T-cell (primary cell): ENCODE data around the gene NUDT3. TPM values are rescaled to one million over a fixed set of nuclear protein-coding genes. Genes with fewer than 3 reads are reported as not detected.
A peak's percentile ranks its signal among the peaks of the same experiment; 100 is the strongest.

ENCODE experiments used
- ATAC-seq, 4 experiments: fragments of 200-7000 bp in 3 of 4; fragments of 150-1000 bp in 1 of 4; cut with Tn5 transposase; replicated peaks in 1 of 4; 1 replicate in 3 of 4; 2 replicates in 1 of 4; pipeline ENCODE4 v1.10.0; 2021; ENCODE audit warnings: moderate library complexity in 3 of 4, mild to moderate bottlenecking in 2 of 4, moderate number of reproducible peaks in 1 of 4
- CTCF ChIA-PET, 2 donors: fragments of 300-600 bp; sonication (Branson Sonifier 250); formaldehyde crosslinking; loops; one replicate each; lab custom pipeline; 2022; ENCODE audit warnings: antibody characterized with exemption in 2 of 2; lab: Charles Lee
- POLR2A ChIA-PET, 2 donors: fragments of 300-600 bp; sonication (Branson Sonifier 250); formaldehyde crosslinking; loops; one replicate each; lab custom pipeline; 2022; ENCODE audit warnings: antibody characterized with exemption in 2 of 2; lab: Charles Lee
- DNase-seq, 35 experiments: peaks; one replicate each; pipeline versions ENCODE4 v3.0.0 to v3.0.0-alpha.2; 2013 to 2023
- H3K27ac ChIP-seq: one replicate; pipeline ENCODE4 v1.5.1; 2013; ENCODE audit warnings: low read length
- H3K27me3 ChIP-seq, 2 experiments: replicated peaks in 1 of 2; 1 replicate in 1 of 2; 2 replicates in 1 of 2; pipeline versions ENCODE4 v1.6.1 to v1.7.0; 2013; ENCODE audit warnings: low read length in 1 of 2, mixed read lengths in 1 of 2; ENCODE audit not compliant: control insufficient read depth in 2 of 2, insufficient read depth in 2 of 2; ENCODE audit errors: extremely low read depth in 1 of 2
- H3K36me3 ChIP-seq, 2 donors: 1 replicate in 1 of 2; 2 replicates in 1 of 2; pipeline versions ENCODE4 v1.6.1 to v1.7.0; 2013; ENCODE audit warnings: low read length in 1 of 2; ENCODE audit not compliant: control insufficient read depth in 2 of 2, insufficient read depth in 1 of 2; ENCODE audit errors: extremely low read depth in 1 of 2
- H3K4me1 ChIP-seq, 2 experiments: 1 replicate in 1 of 2; 2 replicates in 1 of 2; pipeline versions ENCODE4 v1.6.1 to v1.7.0; 2013; ENCODE audit warnings: low read length in 2 of 2, mixed read lengths in 1 of 2; ENCODE audit not compliant: insufficient read depth in 2 of 2, control insufficient read depth in 1 of 2; ENCODE audit errors: extremely low read depth in 1 of 2
- H3K4me3 ChIP-seq, 2 donors: 1 replicate in 1 of 2; 2 replicates in 1 of 2; pipeline versions ENCODE4 v1.5.1 to v1.7.0; 2013; ENCODE audit warnings: mild to moderate bottlenecking in 2 of 2, low read length in 1 of 2, moderate library complexity in 1 of 2; ENCODE audit not compliant: control insufficient read depth in 1 of 2; ENCODE audit errors: extremely low read depth in 1 of 2
- H3K9me3 ChIP-seq: 2 replicates; pipeline ENCODE4 v1.7.0; 2013
- H3K27ac Mint-ChIP-seq, 2 donors: one replicate each; pipeline ENCODE4 v1.8.0; 2020 to 2021; ENCODE audit warnings: mild to moderate bottlenecking in 2 of 2, mixed read lengths in 2 of 2
- H3K27me3 Mint-ChIP-seq, 2 donors: one replicate each; pipeline ENCODE4 v1.8.0; 2021 to 2022; ENCODE audit warnings: mixed read lengths in 2 of 2
- H3K36me3 Mint-ChIP-seq: one replicate; pipeline ENCODE4 v1.8.0; 2021; ENCODE audit warnings: mixed read lengths
- H3K4me1 Mint-ChIP-seq, 3 donors: one replicate each; pipeline ENCODE4 v1.8.0; 2020 to 2022; ENCODE audit warnings: mixed read lengths in 3 of 3, mild to moderate bottlenecking in 1 of 3
- H3K4me3 Mint-ChIP-seq, 3 donors: one replicate each; pipeline ENCODE4 v1.8.0; 2020 to 2022; ENCODE audit warnings: mild to moderate bottlenecking in 3 of 3, mixed read lengths in 3 of 3, moderate library complexity in 3 of 3
- H3K9me3 Mint-ChIP-seq, 3 donors: one replicate each; pipeline ENCODE4 v1.8.0; 2020 to 2022; ENCODE audit warnings: mixed read lengths in 3 of 3
- WGBS: methylation state at CpG from one replicate; pipeline ENCODE4 v1.1.5; 2013; ENCODE audit warnings: missing lambda C conversion rate; ENCODE audit not compliant: insufficient coverage; 5-methylcytosine and 5-hydroxymethylcytosine counted together
- total RNA-seq, 35 experiments: library from RNA in 6 of 35; stranded (reverse) in 6 of 35; fragments of 120-200 nt in 1 of 35; gene quantifications; one replicate each; pipeline versions ENCODE4 v1.2.1 to v1.2.4 and lab custom pipeline; 2013 to 2026

The NUDT3 gene
- total RNA-seq, 5 donors from 2014 or later (not counting 1 experiment from before 2014, with no cell fraction given): 23.5 to 31.0 (median 28.9) TPM

DNA sequence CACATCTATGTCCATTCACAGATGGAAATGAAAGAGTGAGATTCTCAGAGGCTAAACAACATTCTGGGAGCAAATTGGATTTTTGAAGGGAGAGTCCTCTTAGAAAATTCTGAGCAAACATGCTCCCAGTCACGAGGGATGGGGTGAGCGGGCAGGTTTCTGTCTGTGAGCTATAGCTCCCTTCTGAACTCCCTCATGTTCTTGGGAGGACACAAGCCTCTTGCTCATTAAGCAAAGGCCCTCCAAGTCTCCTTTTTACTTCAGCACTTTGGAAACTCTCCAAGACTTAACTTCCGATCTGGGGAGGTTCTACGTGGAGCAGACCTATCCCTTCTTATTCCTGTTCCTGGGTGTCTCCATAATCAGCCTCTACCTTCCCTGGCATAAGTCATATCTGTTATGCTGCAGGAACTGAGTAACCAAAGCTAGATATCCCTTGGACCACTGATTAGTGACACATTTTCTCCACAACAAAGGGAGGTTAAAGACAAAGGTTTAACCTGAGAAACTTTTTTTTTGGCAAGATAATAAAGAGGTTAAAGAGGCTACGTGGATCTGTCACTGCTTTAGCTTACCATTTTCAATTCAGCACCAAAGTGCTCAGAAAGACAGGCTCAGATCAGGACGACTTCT, 110.7 kb downstream of the NUDT3 start:
- no peaks in the 10 kb centered on the region for H3K27me3 ChIP-seq
- no peaks in the 10 kb centered on the region for H3K9me3 ChIP-seq
- peaks cover 61% of the 10 kb centered on the region for H3K36me3 Mint-ChIP-seq
- H3K27ac Mint-ChIP-seq: no peak overlapping the region
- H3K27ac ChIP-seq: no peak overlapping the region
- H3K4me3 ChIP-seq: no peak overlapping the region
- 100% methylated on average over 2 of the region's 6 CpGs for WGBS
- ChIA-PET CTCF (no interaction called here), POLR2A (no interaction called here)
- H3K27me3 Mint-ChIP-seq: no peaks in the 10 kb centered on the region
- DNase-seq: no peak
- peaks cover 0 to 4% of the 10 kb centered on the region in 2 experiments for H3K4me1 ChIP-seq
- peaks cover 8 to 22% (median 18%) of the 10 kb centered on the region in 3 donors for H3K4me1 Mint-ChIP-seq
- ATAC-seq: no peak
- no peak overlapping the region for H3K4me3 Mint-ChIP-seq
- H3K36me3 ChIP-seq: peaks cover 4 to 31% of the 10 kb centered on the region in 2 donors
- H3K9me3 Mint-ChIP-seq: no peaks in the 10 kb centered on the region

DNA sequence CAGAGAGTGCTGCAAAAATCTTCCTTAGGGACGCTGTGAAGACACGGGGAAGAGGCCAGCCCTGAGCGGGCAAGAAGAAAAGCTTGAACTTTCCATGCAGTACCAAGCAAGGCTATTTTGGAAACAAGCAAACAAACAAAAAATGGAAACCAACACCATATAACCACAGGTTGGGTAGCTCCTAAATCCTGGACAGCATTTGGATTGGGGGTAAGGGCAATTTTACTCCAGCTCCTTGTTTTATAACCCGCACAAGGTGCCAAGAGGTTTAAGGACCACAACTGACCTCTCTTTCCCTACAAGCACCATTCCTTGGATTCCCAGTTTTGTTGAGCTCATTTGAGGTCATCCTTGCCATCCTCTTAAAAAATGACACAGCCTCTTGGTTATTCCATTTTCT, 112.3 kb downstream of the NUDT3 start:
- POLR2A ChIA-PET: interaction anchor here in 1 of 2 donors (0.5 kb wide), 1 partner anchor 59 kb away, joined by 3 read pairs; no protein-coding TSS in a partner anchor
- peaks cover 4 to 24% of the 10 kb centered on the region in 2 donors for H3K36me3 ChIP-seq
- no peaks in the 10 kb centered on the region for H3K9me3 ChIP-seq
- no peak for ATAC-seq
- H3K27me3 ChIP-seq: no peaks in the 10 kb centered on the region
- H3K9me3 Mint-ChIP-seq: no peaks in the 10 kb centered on the region
- no peaks in the 10 kb centered on the region for H3K27me3 Mint-ChIP-seq
- 97% methylated on average over 4 of the region's 4 CpGs for WGBS
- H3K27ac ChIP-seq: no peak overlapping the region
- peaks cover 0 to 4% of the 10 kb centered on the region in 2 experiments for H3K4me1 ChIP-seq
- no peak overlapping the region for H3K4me3 Mint-ChIP-seq
- no peak overlapping the region for H3K4me3 ChIP-seq
- CTCF ChIA-PET: interaction anchor here in 1 of 2 donors (0.6 kb wide), 1 partner anchor 373 kb away, joined by 3 read pairs; no protein-coding TSS in a partner anchor
- DNase-seq: no peak
- H3K27ac Mint-ChIP-seq: no peak overlapping the region
- peaks cover 55% of the 10 kb centered on the region for H3K36me3 Mint-ChIP-seq
- peaks cover 5 to 20% (median 16%) of the 10 kb centered on the region in 3 donors for H3K4me1 Mint-ChIP-seq

DNA sequence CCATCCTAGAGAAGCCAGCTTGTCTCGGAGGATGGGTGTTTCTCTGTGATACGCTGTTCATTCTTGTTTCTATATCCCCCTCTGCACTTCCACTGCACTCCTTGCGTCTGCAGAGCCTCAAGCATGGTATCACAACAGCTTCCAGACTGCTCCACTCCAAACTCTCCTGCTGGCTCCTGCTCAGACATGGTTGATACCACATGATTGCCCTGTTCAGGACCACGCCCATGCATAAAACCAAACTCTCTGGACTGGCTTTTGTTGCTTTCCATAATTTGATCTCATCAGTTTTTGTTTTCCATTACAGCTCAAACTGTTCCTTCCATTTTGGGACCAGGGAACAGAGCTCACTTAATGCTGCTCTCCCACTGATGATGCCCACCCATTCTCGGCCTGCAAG, 113.6 kb downstream of the NUDT3 start:
- no peak for ATAC-seq
- Mint-ChIP-seq H3K27me3 (no peaks in the 10 kb centered on the region), H3K36me3 (peaks cover 41% of the 10 kb centered on the region), H3K4me1 (peaks cover 0 to 10% (median 9%) of the 10 kb centered on the region in 3 donors), H3K4me3 (no peak overlapping the region), H3K9me3 (no peaks in the 10 kb centered on the region), H3K27ac (no peak overlapping the region)
- no peak for DNase-seq
- 96% methylated on average over 4 of the region's 5 CpGs for WGBS
- no peaks in the 10 kb centered on the region for H3K27me3 ChIP-seq
- H3K4me3 ChIP-seq: no peak overlapping the region
- H3K9me3 ChIP-seq: no peaks in the 10 kb centered on the region
- no peaks in the 10 kb centered on the region for H3K4me1 ChIP-seq
- ChIA-PET CTCF (no interaction called here), POLR2A (no interaction called here)
- peaks cover 4 to 13% of the 10 kb centered on the region in 2 donors for H3K36me3 ChIP-seq
- H3K27ac ChIP-seq: no peak overlapping the region

DNA sequence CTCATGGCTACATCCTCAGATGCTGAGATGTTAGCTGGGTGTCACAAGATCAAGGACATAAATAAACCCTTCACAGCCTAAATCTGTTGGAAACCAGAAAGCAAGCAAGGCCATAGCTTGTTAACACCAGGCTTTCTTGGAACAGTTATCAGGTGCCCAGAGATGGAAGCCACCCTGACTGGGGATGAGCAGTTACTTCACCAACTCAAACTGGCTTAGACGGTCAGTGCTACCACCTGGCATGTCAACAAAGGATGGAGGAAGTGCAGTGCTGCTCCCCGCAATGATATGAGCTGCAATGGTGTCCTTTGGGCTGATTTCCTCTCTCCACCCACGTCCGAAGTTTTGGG, 114.7 kb downstream of the NUDT3 start:
- no peaks in the 10 kb centered on the region for H3K9me3 Mint-ChIP-seq
- H3K27ac ChIP-seq: no peak overlapping the region
- 100% methylated on average over 1 of the region's 4 CpGs for WGBS

DNA sequence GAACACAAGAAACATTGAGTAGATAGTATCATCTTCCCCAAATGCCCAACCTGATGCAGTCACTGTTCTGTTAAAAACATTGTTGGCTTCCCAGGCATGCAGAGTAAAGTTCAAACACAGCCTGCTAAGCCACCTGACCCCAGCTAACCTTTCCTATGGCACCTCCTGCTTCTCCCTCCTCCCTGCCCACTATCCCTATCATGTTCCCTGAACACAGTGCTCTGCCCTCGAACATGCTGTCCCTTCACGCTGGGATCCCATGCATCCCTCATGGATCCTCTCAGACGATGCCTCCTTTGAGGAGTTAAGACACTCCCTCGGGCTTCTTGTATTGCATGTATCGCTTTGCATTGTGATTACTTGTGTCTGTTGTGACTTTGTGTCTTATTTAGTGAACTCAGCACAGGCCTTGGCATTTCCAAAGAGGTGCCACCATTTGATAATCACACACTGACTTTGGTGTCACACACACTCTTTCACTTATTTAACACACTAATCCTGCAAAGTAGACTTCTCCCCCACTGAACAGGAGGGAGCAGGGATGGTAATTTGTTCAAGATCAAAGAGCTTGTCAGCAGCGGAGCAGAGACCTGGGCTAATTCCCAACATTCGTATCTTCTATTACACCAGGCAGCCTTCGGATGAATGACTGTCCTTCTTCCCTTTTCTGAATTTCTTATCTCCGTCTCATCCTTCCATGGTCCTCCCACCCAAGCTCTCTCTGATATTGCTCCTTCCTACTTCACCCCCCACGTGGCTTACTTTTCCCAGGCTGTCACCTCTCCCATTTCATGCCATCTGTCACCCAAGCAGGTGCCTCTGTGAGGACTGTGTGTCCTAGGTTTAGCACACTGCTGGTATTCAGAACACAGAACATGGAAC, 115.3 kb downstream of the NUDT3 start:
- Mint-ChIP-seq H3K9me3 (no peaks in the 10 kb centered on the region), H3K4me3 (no peak overlapping the region), H3K27me3 (no peaks in the 10 kb centered on the region), H3K36me3 (peaks cover 35% of the 10 kb centered on the region), H3K4me1 (peaks cover 0 to 10% (median 9%) of the 10 kb centered on the region in 3 donors), H3K27ac (peak overlapping the region in 1 of 2 donors; percentile 29)
- ChIA-PET POLR2A (no interaction called here), CTCF (no interaction called here)
- Histone ChIP-seq H3K27me3 (no peaks in the 10 kb centered on the region), H3K36me3 (peaks cover 4 to 8% of the 10 kb centered on the region in 2 donors), H3K4me1 (no peaks in the 10 kb centered on the region), H3K4me3 (no peak overlapping the region), H3K27ac (no peak overlapping the region), H3K9me3 (no peaks in the 10 kb centered on the region)
- ATAC-seq: no peak
- WGBS: 96% methylated on average over 6 of the region's 10 CpGs
- no peak for DNase-seq

More for the DNA sequence above, 114.7 kb downstream of the NUDT3 start:
- H3K36me3 ChIP-seq: peaks cover 4 to 9% of the 10 kb centered on the region in 2 donors
- H3K4me3 ChIP-seq: no peak overlapping the region
- H3K27ac Mint-ChIP-seq: no peak overlapping the region
- POLR2A ChIA-PET: no interaction called here
- no peak overlapping the region for H3K4me3 Mint-ChIP-seq
- peaks cover 38% of the 10 kb centered on the region for H3K36me3 Mint-ChIP-seq
- DNase-seq (no peak), ATAC-seq (no peak)
- no peaks in the 10 kb centered on the region for H3K27me3 Mint-ChIP-seq
- peaks cover 0 to 10% (median 9%) of the 10 kb centered on the region in 3 donors for H3K4me1 Mint-ChIP-seq
- no peaks in the 10 kb centered on the region for H3K9me3 ChIP-seq
- no peaks in the 10 kb centered on the region for H3K4me1 ChIP-seq
- H3K27me3 ChIP-seq: no peaks in the 10 kb centered on the region
- CTCF ChIA-PET: no interaction called here

DNA sequence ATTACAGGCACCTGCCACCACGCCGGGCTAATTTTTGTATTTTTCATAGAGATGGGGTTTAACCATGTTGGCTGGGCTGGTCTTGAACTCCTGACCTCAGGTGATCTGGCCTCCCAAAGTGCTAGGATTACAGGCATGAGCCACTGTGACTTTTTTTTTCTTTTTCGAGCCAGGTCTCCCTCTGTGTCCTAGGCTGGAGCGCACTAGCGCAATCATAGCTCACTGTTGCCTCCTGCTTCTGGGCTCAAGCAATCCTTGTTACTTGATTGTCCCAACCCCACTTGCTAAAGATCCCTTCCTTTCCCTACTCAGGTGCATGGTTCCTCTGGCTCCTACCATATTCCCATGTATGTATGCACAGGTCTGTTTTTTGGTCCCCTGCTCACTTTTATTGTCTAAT, 116.3 kb downstream of the NUDT3 start:
- peak overlapping the region in 1 of 2 donors; percentile 46 for H3K27ac Mint-ChIP-seq
- no peak for DNase-seq

More for the DNA sequence above, 116.3 kb downstream of the NUDT3 start:
- Mint-ChIP-seq H3K9me3 (no peaks in the 10 kb centered on the region), H3K36me3 (peaks cover 28% of the 10 kb centered on the region), H3K27me3 (no peaks in the 10 kb centered on the region), H3K4me3 (no peak overlapping the region), H3K4me1 (peaks cover 0 to 10% (median 9%) of the 10 kb centered on the region in 3 donors)
- Histone ChIP-seq H3K27me3 (no peaks in the 10 kb centered on the region), H3K27ac (no peak overlapping the region), H3K4me1 (no peaks in the 10 kb centered on the region), H3K9me3 (no peaks in the 10 kb centered on the region), H3K36me3 (peaks cover 4 to 6% of the 10 kb centered on the region in 2 donors), H3K4me3 (no peak overlapping the region)
- 95% methylated on average over 3 of the region's 5 CpGs for WGBS
- no peak for ATAC-seq
- ChIA-PET POLR2A (no interaction called here), CTCF (no interaction called here)
